ENCODE measurements around the gene ADGRV1.

ADGRV1 gene

GRCh38 chr5:90558344-90559192, at the start of gene ADGRV1:
ADGRV1 (plus strand) TSS chr5:90558797; CDS start chr5:90558896, 99 bp downstream.
- DNase-seq: peak; percentile 90

- no peak for DNase-seq
Measured at GRCh38 chr5:90510438-90510837, 48.2 kb upstream of the ADGRV1 start.

- no peak for DNase-seq
Measured at GRCh38 chr5:90514520-90514919, 44.1 kb upstream of the ADGRV1 start.

GRCh38 chr5:90518661-90519060, 39.9 kb upstream of the ADGRV1 start:
- DNase-seq: peak; percentile 58

GRCh38 chr5:90519081-90519480, 39.5 kb upstream of the ADGRV1 start:
- DNase-seq: no peak

GRCh38 chr5:90528601-90529193, 29.9 kb upstream of the ADGRV1 start:
- DNase-seq: no peak

GRCh38 chr5:90529194-90529938, 29.2 kb upstream of the ADGRV1 start, which contains the start of gene LYSMD3:
LYSMD3 (minus strand) TSS chr5:90529584; CDS start chr5:90525289, 4,295 bp downstream.
- DNase-seq: peak; percentile 87

- DNase-seq: peak; percentile 16
Measured at GRCh38 chr5:90529939-90530677, 28.5 kb upstream of the ADGRV1 start.

GRCh38 chr5:90530736-90531487, 27.7 kb upstream of the ADGRV1 start:
- DNase-seq: peak; percentile 3

- DNase-seq: no peak
Measured at GRCh38 chr5:90533794-90534193, 24.8 kb upstream of the ADGRV1 start.

GRCh38 chr5:90534922-90535321, 23.7 kb upstream of the ADGRV1 start:
- no peak for DNase-seq

- no peak for DNase-seq
Measured at GRCh38 chr5:90542827-90543519, 15.6 kb upstream of the ADGRV1 start.

- DNase-seq: no peak
Measured at GRCh38 chr5:90545511-90545910, 13.1 kb upstream of the ADGRV1 start.

- DNase-seq: no peak
Measured at GRCh38 chr5:90546216-90546837, 12.3 kb upstream of the ADGRV1 start.

GRCh38 chr5:90547072-90547536, 11.5 kb upstream of the ADGRV1 start:
- no peak for DNase-seq

- DNase-seq: peak; percentile 50
Measured at GRCh38 chr5:90548069-90548593, 10.5 kb upstream of the ADGRV1 start.

- no peak for DNase-seq
Measured at GRCh38 chr5:90549223-90549622, 9.4 kb upstream of the ADGRV1 start.

- no peak for DNase-seq
Measured at GRCh38 chr5:90549729-90550275, 8.8 kb upstream of the ADGRV1 start.

- no peak for DNase-seq
Measured at GRCh38 chr5:90550963-90551362, 7.6 kb upstream of the ADGRV1 start.

GRCh38 chr5:90551376-90551775, 7.2 kb upstream of the ADGRV1 start:
- DNase-seq: no peak

Data from NCI-H1105 (cell line).